Measurements from ENCODE around the gene CKB.

CKB gene

DNA sequence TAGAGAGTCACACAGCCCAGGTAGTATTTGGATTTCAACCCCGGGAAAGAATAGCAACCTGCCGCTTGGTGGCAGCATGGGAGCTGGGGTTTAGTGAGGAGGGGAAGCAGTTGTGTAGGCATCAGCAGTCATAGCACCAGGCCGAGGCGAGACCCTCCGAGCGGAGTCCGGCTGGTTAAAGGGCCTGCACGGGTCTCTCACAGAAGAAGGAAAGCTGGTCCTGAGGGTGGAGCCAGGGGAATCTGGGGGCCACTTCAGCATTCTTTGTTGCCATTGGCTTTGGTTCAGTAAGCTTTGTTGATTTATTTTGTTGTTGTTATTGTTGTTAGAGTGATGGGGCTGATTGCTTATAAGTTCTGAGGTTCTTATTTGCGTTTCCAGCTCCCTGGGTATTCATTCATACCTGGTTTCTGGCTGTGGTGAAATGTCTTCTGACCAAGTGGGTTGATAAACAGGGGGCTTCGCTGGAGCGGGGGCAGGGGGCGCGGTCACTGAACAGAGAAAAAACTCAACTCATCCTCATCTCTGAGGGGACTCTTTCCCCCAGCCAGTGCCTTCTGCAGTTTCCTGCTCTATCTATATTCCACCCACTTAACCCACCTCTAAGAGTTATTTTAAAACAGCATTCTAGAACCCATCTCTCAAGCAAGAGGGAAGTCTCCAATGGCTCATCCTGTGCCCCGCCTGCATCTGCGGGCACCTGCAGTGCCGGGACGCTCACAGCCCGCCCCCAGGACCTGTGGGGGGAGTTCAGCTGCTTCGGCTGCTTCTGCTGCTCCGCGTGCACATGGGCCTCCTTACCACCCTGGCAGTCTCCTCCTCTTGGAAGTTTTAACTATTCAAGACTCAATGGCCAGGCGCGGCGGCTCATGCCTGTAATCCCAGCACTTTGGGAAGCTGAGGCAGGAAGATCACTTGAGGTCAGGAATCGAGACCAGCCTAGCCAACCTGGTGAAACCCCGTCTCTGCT lies 11.6 kb downstream of the CKB start:
- no peak for DNase-seq

- no peak for DNase-seq
Measured at GRCh38 chr14:103509864-103510723, 12.5 kb downstream of the CKB start.

DNA sequence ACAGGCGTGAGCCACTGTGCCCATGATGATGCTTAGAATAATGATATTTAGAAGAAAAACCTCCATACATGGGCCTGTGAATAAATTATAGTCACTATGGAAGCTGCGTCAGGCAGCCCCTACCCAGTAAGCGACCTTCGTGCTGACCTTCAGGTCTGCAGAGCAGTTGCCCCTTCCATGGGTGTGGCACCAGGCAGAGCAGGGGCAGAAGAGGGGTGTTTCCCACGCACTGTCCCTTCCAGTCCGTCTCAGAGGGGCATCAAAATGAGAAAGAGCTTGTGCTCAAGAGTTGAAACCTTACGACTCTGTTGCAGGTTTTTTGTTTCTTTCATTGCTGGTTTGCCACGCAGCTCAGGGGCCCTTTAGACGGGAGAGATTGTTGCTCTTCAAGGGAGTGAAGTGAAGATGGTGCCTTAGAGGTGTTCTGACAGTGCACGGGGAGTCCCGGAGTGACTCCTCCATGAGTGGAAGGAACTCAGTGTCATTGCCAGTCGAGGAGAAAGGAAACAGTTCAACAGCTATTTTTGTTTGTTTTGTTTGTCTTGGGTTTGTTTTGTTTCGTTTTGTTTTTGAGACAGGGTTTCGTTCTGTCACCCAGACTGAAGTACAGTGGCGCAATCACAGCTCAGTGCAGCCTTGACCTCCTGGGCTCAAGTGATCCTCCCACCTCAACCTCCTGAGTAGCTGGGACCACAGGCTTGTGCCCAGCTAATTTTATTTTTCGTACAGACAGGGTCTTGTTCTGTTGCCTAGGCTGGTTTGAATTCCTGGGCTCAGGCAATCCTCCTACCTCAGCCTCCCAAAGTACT lies 13.9 kb downstream of the CKB start:
- DNase-seq = no peak

- DNase-seq = no peak
Measured at GRCh38 chr14:103507751-103508150, 14.9 kb downstream of the CKB start.

GRCh38 chr14:103504991-103505565 lies 17.6 kb downstream of the CKB start:
- no peak for DNase-seq

- DNase-seq = no peak
Measured at GRCh38 chr14:103503296-103503695, 19.3 kb downstream of the CKB start.

DNA sequence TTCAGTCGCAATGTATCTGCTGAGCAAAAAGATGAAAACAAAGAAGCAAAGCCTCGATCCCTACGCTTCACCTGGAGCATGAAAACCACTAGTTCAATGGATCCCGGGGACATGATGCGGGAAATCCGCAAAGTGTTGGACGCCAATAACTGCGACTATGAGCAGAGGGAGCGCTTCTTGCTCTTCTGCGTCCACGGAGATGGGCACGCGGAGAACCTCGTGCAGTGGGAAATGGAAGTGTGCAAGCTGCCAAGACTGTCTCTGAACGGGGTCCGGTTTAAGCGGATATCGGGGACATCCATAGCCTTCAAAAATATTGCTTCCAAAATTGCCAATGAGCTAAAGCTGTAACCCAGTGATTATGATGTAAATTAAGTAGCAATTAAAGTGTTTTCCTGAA lies 19.8 kb downstream of the CKB start:
- DNase-seq = no peak

DNA sequence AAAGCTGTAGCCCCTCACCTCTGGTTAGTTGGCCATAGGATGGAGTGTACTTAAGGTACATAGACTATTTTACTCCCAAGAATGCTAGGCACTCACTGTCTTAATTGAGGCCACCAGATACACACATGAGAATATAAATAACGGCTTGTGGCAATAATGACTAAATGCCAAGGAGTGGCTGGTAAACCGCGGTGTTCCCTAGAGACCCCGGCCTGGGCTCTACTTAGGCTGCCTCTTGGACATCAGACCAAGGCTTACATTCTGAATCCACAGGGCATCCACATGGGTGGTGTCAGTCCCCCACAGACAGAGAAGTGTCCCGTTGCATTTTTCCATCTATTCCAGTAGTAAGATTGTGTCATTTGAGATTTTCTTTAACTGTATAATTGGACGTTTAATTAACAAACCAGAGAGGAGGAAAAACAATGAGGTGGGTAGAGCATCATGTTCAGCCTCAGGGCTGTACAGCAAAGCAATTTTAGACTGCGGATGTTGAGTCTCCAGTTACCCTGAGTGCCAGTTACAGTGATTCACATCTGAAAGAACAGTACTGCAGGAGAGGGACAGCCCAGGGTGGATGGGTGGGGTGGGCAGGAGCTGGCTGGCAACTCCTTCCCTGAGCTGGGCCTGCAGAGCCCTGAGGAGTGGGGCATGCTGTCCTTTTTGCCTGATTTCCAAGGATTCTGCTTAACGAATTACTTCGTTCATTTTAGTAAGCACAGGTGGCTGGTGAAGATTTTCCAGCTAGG lies 20.5 kb downstream of the CKB start:
- no peak for DNase-seq

DNA sequence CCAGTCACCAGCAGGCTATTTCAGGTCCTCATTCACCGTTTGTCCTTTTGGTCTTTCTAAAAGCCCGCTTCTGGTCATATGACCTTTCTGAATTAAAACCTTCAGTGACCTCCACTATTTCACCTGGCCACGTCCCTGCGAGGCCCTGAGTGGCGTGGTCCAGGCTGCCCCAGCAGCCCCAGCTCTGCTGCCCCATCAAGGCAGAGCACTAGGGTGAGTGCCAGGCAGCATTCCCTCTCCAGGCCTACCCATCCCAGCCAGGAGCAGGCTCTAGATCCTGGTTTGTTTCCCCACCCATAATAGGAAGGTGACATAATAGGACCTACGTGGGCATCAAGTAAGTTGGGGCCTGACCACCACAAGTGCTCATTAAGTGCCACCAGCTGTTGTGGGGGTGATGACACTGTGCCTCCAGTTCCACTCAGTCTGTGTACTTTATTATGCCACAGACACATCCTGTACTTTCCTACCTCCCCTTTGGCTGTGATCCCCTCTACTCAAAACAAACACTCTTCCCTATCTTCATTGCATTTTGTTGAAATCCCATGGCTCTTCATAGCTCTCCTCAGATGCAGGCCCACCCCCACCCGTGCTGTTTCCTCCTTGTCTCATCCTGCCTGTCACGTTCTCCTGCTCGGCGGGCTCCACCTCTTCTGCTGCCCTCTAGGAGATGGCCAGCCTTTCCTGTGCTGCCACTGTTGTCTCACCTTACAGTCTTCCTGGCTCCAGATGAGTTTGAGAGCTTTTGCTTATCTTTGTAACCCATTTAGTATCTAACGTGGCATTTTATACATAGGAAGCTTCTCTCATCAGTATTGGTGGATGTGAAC lies 21.4 kb downstream of the CKB start:
- DNase-seq = no peak

DNA sequence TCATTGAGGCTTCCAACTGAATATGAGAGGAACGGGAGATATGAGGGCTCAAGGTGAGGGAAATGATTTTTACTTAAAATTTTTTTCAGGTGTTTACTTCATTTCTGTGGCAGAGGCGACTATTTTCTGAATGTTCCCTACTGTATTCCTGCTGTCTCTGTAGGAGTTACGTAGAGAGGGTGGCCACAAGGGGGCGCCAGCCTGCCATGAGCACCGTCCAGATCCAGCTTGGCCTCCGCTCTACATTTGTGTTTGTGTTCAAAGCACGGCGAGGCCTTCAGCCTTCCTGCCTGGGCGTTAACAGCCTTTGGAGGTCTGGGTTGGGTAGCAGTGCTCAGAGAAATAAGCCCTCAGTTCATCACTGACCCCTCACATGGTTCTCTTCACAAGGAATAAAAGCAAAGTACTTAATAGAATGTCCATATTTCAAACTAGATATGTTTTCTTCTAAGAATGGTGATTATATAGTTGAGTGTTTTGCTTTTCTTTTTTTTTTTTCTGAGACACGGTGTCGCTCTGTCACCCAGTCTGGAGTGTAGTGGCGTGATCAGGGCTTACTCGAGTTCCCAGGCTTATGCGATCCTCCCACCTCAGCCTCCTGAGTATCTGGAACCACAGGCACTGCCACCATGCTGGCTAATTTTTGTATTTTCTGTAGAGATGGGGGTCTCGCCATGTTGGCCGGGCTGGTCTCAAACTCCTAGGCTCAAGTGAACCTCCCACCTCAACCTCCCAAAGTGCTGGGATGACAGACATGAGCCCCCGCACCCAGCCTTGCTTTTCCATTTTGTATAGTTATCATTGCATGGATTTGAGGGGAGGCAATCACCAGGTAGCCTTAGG lies 22.3 kb downstream of the CKB start:
- DNase-seq = peak; percentile 69 to 94

GRCh38 chr14:103499709-103500108 lies 22.9 kb downstream of the CKB start:
- DNase-seq = no peak

- no peak for DNase-seq
Measured at GRCh38 chr14:103496776-103497175, 25.9 kb downstream of the CKB start.

DNA sequence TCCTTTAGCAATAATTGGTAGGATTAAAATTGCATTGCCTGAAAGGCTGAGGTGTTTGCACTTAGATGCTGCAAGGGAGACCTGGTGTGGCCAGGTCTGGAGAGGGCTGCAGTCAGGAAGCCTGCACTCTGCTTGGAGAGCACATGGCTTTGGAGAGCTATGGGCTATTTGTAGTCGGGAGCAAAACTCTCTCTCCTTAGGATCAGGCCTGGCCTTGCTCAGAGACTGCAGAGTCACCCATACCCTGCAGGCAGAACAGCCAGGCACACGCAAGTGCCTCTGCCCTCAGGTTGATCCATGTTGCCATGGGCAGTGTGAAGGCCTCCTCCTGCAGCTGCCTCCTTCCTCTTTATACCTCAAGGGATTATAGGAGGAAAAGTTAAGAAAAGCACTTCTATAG lies 26.8 kb downstream of the CKB start:
- no peak for DNase-seq

- no peak for DNase-seq
Measured at GRCh38 chr14:103492156-103492925, 30.3 kb downstream of the CKB start.

DNA sequence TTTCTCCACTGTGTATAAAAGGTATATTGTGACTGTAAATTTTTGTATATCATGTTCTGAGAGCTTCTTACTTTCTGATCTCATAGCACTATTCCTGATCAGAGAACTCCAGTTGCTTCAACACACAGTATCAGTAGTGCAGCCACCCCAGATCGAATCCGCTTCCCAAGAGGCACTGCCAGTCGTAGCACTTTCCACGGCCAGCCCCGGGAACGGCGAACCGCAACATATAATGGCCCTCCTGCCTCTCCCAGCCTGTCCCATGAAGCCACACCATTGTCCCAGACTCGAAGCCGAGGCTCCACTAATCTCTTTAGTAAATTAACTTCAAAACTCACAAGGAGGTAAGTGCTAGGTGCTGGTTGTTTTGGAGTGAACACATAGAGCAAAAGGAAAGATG lies 30.9 kb downstream of the CKB start:
- no peak for DNase-seq

DNA sequence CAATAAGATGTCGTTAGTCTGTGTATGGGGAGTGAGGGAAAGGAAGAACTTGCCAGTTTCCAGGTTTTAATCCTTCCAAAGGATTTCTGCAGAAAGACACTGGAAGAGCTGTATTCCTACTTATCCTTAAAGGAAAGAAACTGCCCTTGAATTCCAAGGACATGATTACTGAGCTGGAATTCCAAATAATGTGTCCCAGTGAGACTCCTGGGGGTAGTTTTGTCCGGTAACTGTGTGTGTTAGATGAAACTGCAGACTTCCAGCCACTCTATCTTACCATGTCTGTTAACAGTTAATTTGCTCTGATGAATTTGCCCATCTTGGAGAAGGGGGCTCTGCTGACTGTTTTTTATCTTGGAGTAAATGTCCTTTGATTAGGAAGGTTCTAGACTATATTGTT lies 33.0 kb downstream of the CKB start:
- DNase-seq = no peak

- DNase-seq = no peak
Measured at GRCh38 chr14:103488960-103489359, 33.7 kb downstream of the CKB start.

- DNase-seq = no peak
Measured at GRCh38 chr14:103488071-103488470, 34.6 kb downstream of the CKB start.

- no peak for DNase-seq
Measured at GRCh38 chr14:103485504-103485903, 37.1 kb downstream of the CKB start.

All from NCI-H446 (cell line).